HTERT RPE-1 (cell line): ENCODE data around the gene EIF3L.

Source experiments
- in situ Hi-C: fragments of 300-500 bp; cut with MboI; formaldehyde crosslinking; loops from 4 replicates; pipeline ENCODE4 v1.14.3; 2020; ENCODE audit warnings: low sequenced_read_pairs

The EIF3L gene

GRCh38 chr22:37816543-37817180, 32.6 kb upstream of the EIF3L start:
- in situ Hi-C loops = no loop called here

- in situ Hi-C loops = no loop called here
These were observed 31.4 kb upstream of the EIF3L start for GRCh38 chr22:37817705-37818408.

- in situ Hi-C loops = no loop called here
These were observed 30.7 kb upstream of the EIF3L start for GRCh38 chr22:37818409-37819104.

- in situ Hi-C loops = no loop called here
These were observed 30.1 kb upstream of the EIF3L start for GRCh38 chr22:37819105-37819433.

GRCh38 chr22:37820350-37820749, 28.9 kb upstream of the EIF3L start:
- in situ Hi-C loops = no loop called here

GRCh38 chr22:37822079-37822833, 27.0 kb upstream of the EIF3L start:
- in situ Hi-C loops = no loop called here

- in situ Hi-C loops = no loop called here
These were observed 25.9 kb upstream of the EIF3L start, which contains the start of gene GALR3 for GRCh38 chr22:37823134-37823985. Gene GALR3 (plus strand): TSS chr22:37823382. CDS start chr22:37823407, 25 bp downstream.

GRCh38 chr22:37824674-37825641, 24.3 kb upstream of the EIF3L start:
- in situ Hi-C loops = no loop called here

GRCh38 chr22:37827056-37827455, 22.2 kb upstream of the EIF3L start:
- in situ Hi-C loops = no loop called here

GRCh38 chr22:37830093-37830842, 19.0 kb upstream of the EIF3L start:
- in situ Hi-C loops = no loop called here

- in situ Hi-C loops = no loop called here
These were observed 17.7 kb upstream of the EIF3L start for GRCh38 chr22:37831472-37831871.

- in situ Hi-C loops = no loop called here
These were observed 17.0 kb upstream of the EIF3L start for GRCh38 chr22:37832022-37832857.

- in situ Hi-C loops = no loop called here
These were observed 7.0 kb upstream of the EIF3L start for GRCh38 chr22:37842015-37842793.

GRCh38 chr22:37843741-37844089, 5.5 kb upstream of the EIF3L start:
- in situ Hi-C loops = no loop called here

- in situ Hi-C loops = no loop called here
These were observed 4.3 kb upstream of the EIF3L start for GRCh38 chr22:37844904-37845329.

GRCh38 chr22:37846433-37846832, 2.8 kb upstream of the EIF3L start:
- in situ Hi-C loops = no loop called here

- in situ Hi-C loops = no loop called here
These were observed 581 bp upstream of the EIF3L start for GRCh38 chr22:37848587-37849088.
